ENCODE results near the gene MARK4. TPM values are rescaled to one million over a fixed set of nuclear protein-coding genes. Genes with fewer than 3 reads are reported as not detected.

MARK4 gene
- polyA plus RNA-seq, 2 of the 4 experiments (the other 2 are of a cell fraction): 6.3 to 7.8 TPM

GRCh38 chr19:45339629-45340028 is 88.6 kb downstream of the MARK4 start:
- no peak for FAIRE-seq
- Histone ChIP-seq H3K4me1 (peaks cover 3% of the 10 kb centered on the region; the same call in 2 of the 3 replicates), H3K9me3 (no peaks in the 10 kb centered on the region), H3K27ac (no peak overlapping the region), H3K4me3 (no peak overlapping the region), H3K4me2 (no peak overlapping the region)
- WGBS (ENCODE audit: missing lambda C conversion rate): 85% methylated on average over 6 of the region's 6 CpGs
- CTCF ChIA-PET: interaction anchor here (0.6 to 2.9 kb wide), 12 partner anchors 11 to 183 kb away, joined by 3 to 29 read pairs (median 6); partner anchors contain the start of gene NKPD1
- no peak for TF ChIP-seq BCL3 (IDR thresholded peaks at IDR 0.05)
- no peak for TF ChIP-seq HOXA7 (CRISPR knock-in tag; IDR thresholded peaks at IDR 0.05)
- TF ChIP-seq PHF8 (IDR thresholded peaks at IDR 0.05; ENCODE audit: borderline replicate concordance, low read depth): no peak
- TF ChIP-seq HMGXB4 (CRISPR knock-in tag; IDR thresholded peaks at IDR 0.05; ENCODE audit: borderline replicate concordance): no peak
- no peak for TF ChIP-seq REST (IDR thresholded peaks at IDR 0.05)
- TF ChIP-seq ZC3H11A (IDR thresholded peaks at IDR 0.05): no peak
- TF ChIP-seq HOXB5 (CRISPR knock-in tag; IDR thresholded peaks at IDR 0.05): no peak
- TF ChIP-seq KDM1A (IDR thresholded peaks at IDR 0.05; ENCODE audit: low read depth): no peak
- no peak for TF ChIP-seq NR3C1 (IDR thresholded peaks at IDR 0.05)
- POLR2A ChIA-PET: no interaction called here
- ATAC-seq: no peak
- DNase-seq (ENCODE audit: low read depth in 1 of 2, low spot score in 1 of 2): no peak

- Histone ChIP-seq H3K4me3 (peak within 1 kb of the TSS; percentile 59), H3K4me2 (peak within 1 kb of the TSS; percentile 96), H3K27ac (peak within 1 kb of the TSS; percentile 52 to 81; a peak in 4 of 6 replicates), H3K9me3 (no peaks in the 10 kb centered on the region), H3K4me1 (peaks cover 3% of the 10 kb centered on the region; the same call in 2 of the 3 replicates)
- WGBS (ENCODE audit: missing lambda C conversion rate): 69% methylated on average over 8 of the region's 50 CpGs
- peak; percentile 21 to 26; a peak in 3 of 6 replicates for ATAC-seq
- POLR2A ChIA-PET: no interaction called here
- DNase-seq (ENCODE audit: low read depth in 1 of 2, low spot score in 1 of 2): peak in 1 of 2 experiments; percentile 26
- no peak for FAIRE-seq
- CTCF ChIA-PET: interaction anchor here (1.9 to 2.8 kb wide), 2 partner anchors 10 to 86 kb away, joined by 10 to 25 read pairs; no protein-coding TSS in a partner anchor
- TF ChIP-seq SREBF2 (IDR thresholded peaks at IDR 0.05) (no peak), HOXB5 (CRISPR knock-in tag; IDR thresholded peaks at IDR 0.05) (no peak), ZFP36 (IDR thresholded peaks at IDR 0.05; ENCODE audit: borderline replicate concordance, partially characterized antibody) (peak; percentile 84)
Observed at GRCh38 chr19:45340232-45340898, 89.3 kb downstream of the MARK4 start, which contains the start of gene KLC3. Gene KLC3, plus strand, starts transcription at chr19:45340750. Its CDS starts 4,792 bp downstream, at chr19:45345542.

GRCh38 chr19:45340899-45341453 is 89.9 kb downstream of the MARK4 start:
- no peak; a peak in 1 of 6 replicates for ATAC-seq
- 77% methylated on average over 8 of the region's 25 CpGs for WGBS (ENCODE audit: missing lambda C conversion rate)
- Histone ChIP-seq H3K4me2 (peak overlapping the region; percentile 96), H3K9me3 (no peaks in the 10 kb centered on the region), H3K4me3 (peak overlapping the region; percentile 59), H3K4me1 (peaks cover 3% of the 10 kb centered on the region; the same call in 2 of the 3 replicates), H3K27ac (peak overlapping the region; percentile 52 to 81; a peak in 4 of 6 replicates)
- ChIA-PET POLR2A (no interaction called here), CTCF (interaction anchor here (1.5 kb wide), 1 partner anchor 28 kb away, joined by 4 read pairs; no protein-coding TSS in a partner anchor)
- no peak for FAIRE-seq
- no peak for DNase-seq (ENCODE audit: low read depth in 1 of 2, low spot score in 1 of 2)
- TF ChIP-seq RARB (CRISPR knock-in tag; IDR thresholded peaks at IDR 0.05) (no peak), TP53 (CRISPR knock-in tag; IDR thresholded peaks at IDR 0.05) (no peak)
